Natural killer cell (primary cell): ENCODE results near the gene WASHC2C. TPM values are rescaled to one million over a fixed set of nuclear protein-coding genes. Genes with fewer than 3 reads are reported as not detected.
"Not testable (repeated sequence)": the region's sequence is repeated elsewhere in the genome, so short reads cannot be mapped to it uniquely, and the experiment has no call there.

ENCODE experiments used
- ATAC-seq, 3 donors: fragments of 150-1000 bp in 2 of 3; fragments of 200-7000 bp in 1 of 3; cut with Tn5 transposase; 1 replicate in 1 of 3; 2 replicates in 2 of 3; pipeline ENCODE4 v1.10.0; 2021; ENCODE audit warnings: mild to moderate bottlenecking in 2 of 3, moderate library complexity in 2 of 3
- DNase-seq, 2 donors: peaks; one replicate each; pipeline versions ENCODE4 v3.0.0 to v3.0.0-alpha.2; 2013 to 2021; ENCODE audit warnings: mixed read lengths in 1 of 2
- H3K27ac ChIP-seq: one replicate; pipeline ENCODE4 v1.5.1; 2013; ENCODE audit warnings: mild to moderate bottlenecking, low read length
- H3K27me3 ChIP-seq: one replicate; pipeline ENCODE4 v1.6.1; 2013; ENCODE audit warnings: low read length; ENCODE audit not compliant: control insufficient read depth, insufficient read depth
- H3K36me3 ChIP-seq: one replicate; pipeline ENCODE4 v1.6.1; 2013; ENCODE audit warnings: low read length; ENCODE audit not compliant: control insufficient read depth, insufficient read depth
- H3K4me1 ChIP-seq: one replicate; pipeline ENCODE4 v1.6.1; 2013; ENCODE audit warnings: low read length; ENCODE audit not compliant: control insufficient read depth, insufficient read depth
- H3K4me3 ChIP-seq: one replicate; pipeline ENCODE4 v1.5.1; 2013; ENCODE audit warnings: low read length
- H3K9me3 ChIP-seq: one replicate; pipeline ENCODE4 v1.6.1; 2013; ENCODE audit warnings: low read length; ENCODE audit not compliant: control insufficient read depth, insufficient read depth
- H3K27ac Mint-ChIP-seq, 2 donors: one replicate each; pipeline ENCODE4 v1.8.0; 2022; ENCODE audit warnings: mild to moderate bottlenecking in 2 of 2, mixed read lengths in 2 of 2, moderate library complexity in 1 of 2
- H3K27me3 Mint-ChIP-seq, 2 donors: one replicate each; pipeline ENCODE4 v1.8.0; 2022; ENCODE audit warnings: low read depth in 2 of 2, mixed read lengths in 2 of 2
- H3K36me3 Mint-ChIP-seq: one replicate; pipeline ENCODE4 v1.8.0; 2022; ENCODE audit warnings: mixed read lengths
- H3K4me1 Mint-ChIP-seq, 2 donors: one replicate each; pipeline ENCODE4 v1.8.0; 2022; ENCODE audit warnings: mixed read lengths in 2 of 2
- H3K4me3 Mint-ChIP-seq: one replicate; pipeline ENCODE4 v1.8.0; 2022; ENCODE audit warnings: mild to moderate bottlenecking, moderate library complexity, mixed read lengths
- H3K9me3 Mint-ChIP-seq, 2 donors: one replicate each; pipeline ENCODE4 v1.8.0; 2022; ENCODE audit warnings: mixed read lengths in 2 of 2
- WGBS: methylation state at CpG from one replicate; pipeline ENCODE4 v1.1.7; 2013; ENCODE audit warnings: missing lambda C conversion rate; ENCODE audit not compliant: insufficient coverage; 5-methylcytosine and 5-hydroxymethylcytosine counted together
- intact Hi-C: fragments of 100-400 bp; cut with micrococcal nuclease; formaldehyde crosslinking; loops from one replicate; pipeline ENCODE4 v1.14.2; 2022
- total RNA-seq, 4 donors: library from RNA; stranded (reverse); fragments of 120-200 nt in 1 of 4; gene quantifications; one replicate each; pipeline versions ENCODE4 v1.2.3 to v1.2.4, GENCODE V29; 2013 to 2022
- TF ChIP-seq, protein P1 (sequence below): fragments of 200-600 bp; IDR thresholded peaks from one replicate; pipeline ENCODE4 v1.8.0; 2022; ENCODE audit warnings: antibody characterized with exemption

The WASHC2C gene
- total RNA-seq, 3 donors from 2014 or later (not counting 1 experiment from before 2014, with no cell fraction given) = 57.4 to 63.1 (median 57.8) TPM

GRCh38 chr10:45817130-45817859, 90.2 kb downstream of the WASHC2C start:
- H3K4me1 Mint-ChIP-seq = no peaks in the 10 kb centered on the region
- Histone ChIP-seq H3K9me3 (no peaks in the 10 kb centered on the region), H3K27me3 (no peaks in the 10 kb centered on the region), H3K27ac (no peak overlapping the region), H3K4me1 (no peaks in the 10 kb centered on the region), H3K4me3 (no peak overlapping the region), H3K36me3 (no peaks in the 10 kb centered on the region)
- TF ChIP-seq, protein P1, sequence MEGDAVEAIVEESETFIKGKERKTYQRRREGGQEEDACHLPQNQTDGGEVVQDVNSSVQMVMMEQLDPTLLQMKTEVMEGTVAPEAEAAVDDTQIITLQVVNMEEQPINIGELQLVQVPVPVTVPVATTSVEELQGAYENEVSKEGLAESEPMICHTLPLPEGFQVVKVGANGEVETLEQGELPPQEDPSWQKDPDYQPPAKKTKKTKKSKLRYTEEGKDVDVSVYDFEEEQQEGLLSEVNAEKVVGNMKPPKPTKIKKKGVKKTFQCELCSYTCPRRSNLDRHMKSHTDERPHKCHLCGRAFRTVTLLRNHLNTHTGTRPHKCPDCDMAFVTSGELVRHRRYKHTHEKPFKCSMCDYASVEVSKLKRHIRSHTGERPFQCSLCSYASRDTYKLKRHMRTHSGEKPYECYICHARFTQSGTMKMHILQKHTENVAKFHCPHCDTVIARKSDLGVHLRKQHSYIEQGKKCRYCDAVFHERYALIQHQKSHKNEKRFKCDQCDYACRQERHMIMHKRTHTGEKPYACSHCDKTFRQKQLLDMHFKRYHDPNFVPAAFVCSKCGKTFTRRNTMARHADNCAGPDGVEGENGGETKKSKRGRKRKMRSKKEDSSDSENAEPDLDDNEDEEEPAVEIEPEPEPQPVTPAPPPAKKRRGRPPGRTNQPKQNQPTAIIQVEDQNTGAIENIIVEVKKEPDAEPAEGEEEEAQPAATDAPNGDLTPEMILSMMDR = no peak
- DNase-seq (no peak), ATAC-seq (no peak)
- H3K27me3 Mint-ChIP-seq = no peaks in the 10 kb centered on the region
- H3K4me3 Mint-ChIP-seq = no peak overlapping the region
- WGBS = 92% methylated on average over 7 of the region's 7 CpGs
- no peaks in the 10 kb centered on the region for H3K36me3 Mint-ChIP-seq
- H3K9me3 Mint-ChIP-seq = no peaks in the 10 kb centered on the region
- intact Hi-C loops = no loop called here
- no peak overlapping the region for H3K27ac Mint-ChIP-seq

DNA sequence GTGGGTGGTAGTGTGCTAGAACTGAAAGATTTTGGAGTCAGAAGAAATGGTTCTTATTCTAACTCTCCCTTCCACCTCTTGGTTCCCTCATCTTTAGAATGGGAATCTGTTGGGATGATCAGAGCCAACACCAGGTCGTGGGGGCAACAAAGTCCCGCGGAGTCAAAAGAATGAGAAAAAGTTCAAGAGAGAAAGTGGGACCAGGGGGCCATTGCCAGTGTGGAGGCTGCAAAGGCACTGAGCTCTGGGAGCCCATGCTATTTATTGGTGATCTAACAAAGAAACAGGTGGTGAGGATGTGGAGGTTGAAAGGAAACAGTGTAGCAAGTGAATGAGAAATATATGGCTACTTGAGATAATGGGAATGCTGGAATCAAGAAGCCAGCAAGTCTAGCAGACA, 90.8 kb downstream of the WASHC2C start:
- H3K36me3 Mint-ChIP-seq = no peaks in the 10 kb centered on the region
- ATAC-seq = no peak
- H3K4me1 Mint-ChIP-seq = no peaks in the 10 kb centered on the region
- DNase-seq = no peak
- H3K27ac Mint-ChIP-seq = no peak overlapping the region
- WGBS = 90% methylated on average over 3 of the region's 3 CpGs
- Histone ChIP-seq H3K4me1 (no peaks in the 10 kb centered on the region), H3K27ac (no peak overlapping the region), H3K9me3 (no peaks in the 10 kb centered on the region), H3K36me3 (no peaks in the 10 kb centered on the region), H3K27me3 (no peaks in the 10 kb centered on the region), H3K4me3 (no peak overlapping the region)
- intact Hi-C loops = no loop called here
- TF ChIP-seq, protein P1 = no peak
- no peaks in the 10 kb centered on the region for H3K9me3 Mint-ChIP-seq
- no peak overlapping the region for H3K4me3 Mint-ChIP-seq
- no peaks in the 10 kb centered on the region for H3K27me3 Mint-ChIP-seq

DNA sequence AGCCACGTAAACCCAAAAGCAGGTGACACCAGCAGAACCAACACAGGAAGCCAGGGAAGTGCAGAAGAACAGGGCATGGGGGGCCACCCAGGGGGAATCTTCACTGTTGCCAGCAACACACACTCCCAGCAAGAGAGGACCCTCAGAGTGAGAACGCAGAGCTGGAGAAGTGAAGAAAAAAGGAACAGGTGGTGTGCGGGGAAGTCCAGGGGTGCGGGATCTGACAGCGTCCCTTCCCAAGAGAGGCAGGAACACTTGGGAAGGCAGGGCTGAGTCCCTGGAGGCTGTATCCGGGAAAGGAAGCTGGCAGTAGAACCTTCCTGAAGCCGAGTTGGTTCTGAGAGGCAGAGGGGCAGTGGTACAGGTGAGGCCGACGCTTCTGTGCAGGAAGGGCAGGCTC, 92.5 kb downstream of the WASHC2C start:
- no peaks in the 10 kb centered on the region for H3K4me1 Mint-ChIP-seq

DNA sequence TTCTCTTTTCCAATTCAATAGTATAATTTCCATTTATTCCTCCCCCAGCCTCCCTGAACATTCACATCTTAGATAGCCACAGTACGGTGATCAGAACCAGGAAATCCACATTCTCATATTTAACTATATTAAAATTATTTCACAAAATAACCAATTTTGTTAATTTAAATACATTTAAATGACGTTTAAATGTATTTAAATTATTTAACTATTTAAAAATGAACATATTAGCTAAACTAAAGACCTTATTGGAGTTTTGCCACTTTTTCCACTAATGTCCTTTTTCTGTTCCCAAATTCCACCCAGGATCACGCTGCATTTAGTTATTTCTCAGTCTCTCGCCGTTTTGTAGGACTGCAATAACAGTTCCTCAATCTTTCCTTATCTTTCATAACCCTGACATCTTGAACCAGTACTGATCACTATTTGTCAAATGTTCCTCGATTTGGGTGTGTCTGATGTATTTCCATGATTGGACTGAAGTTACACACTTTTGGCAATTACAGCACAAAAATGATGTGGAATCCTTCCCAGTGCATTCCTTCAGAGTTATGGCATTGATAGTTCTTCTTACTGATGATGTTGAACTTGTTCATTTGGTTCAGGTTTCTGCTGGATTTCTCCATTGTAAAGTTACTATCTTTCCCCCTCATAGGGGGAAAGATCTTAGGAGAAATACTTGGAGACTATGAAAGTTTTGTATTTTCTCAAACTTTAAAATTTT, 93.2 kb downstream of the WASHC2C start:
- H3K9me3 Mint-ChIP-seq, H3K36me3 ChIP-seq, H3K27me3 ChIP-seq, DNase-seq, intact Hi-C loops, H3K36me3 Mint-ChIP-seq, H3K9me3 ChIP-seq, H3K4me3 ChIP-seq, H3K27ac Mint-ChIP-seq, H3K27ac ChIP-seq, H3K4me1 Mint-ChIP-seq, H3K27me3 Mint-ChIP-seq, ATAC-seq, H3K4me1 ChIP-seq, H3K4me3 Mint-ChIP-seq: not testable (repeated sequence)
- 80% methylated on average over 4 of the region's 6 CpGs for WGBS

More for the DNA sequence above, 92.5 kb downstream of the WASHC2C start:
- Histone ChIP-seq H3K9me3 (no peaks in the 10 kb centered on the region), H3K27me3 (no peaks in the 10 kb centered on the region), H3K27ac (no peak overlapping the region), H3K4me1 (no peaks in the 10 kb centered on the region), H3K4me3 (no peak overlapping the region), H3K36me3 (no peaks in the 10 kb centered on the region)
- Mint-ChIP-seq H3K27ac (no peak overlapping the region), H3K9me3 (no peaks in the 10 kb centered on the region), H3K27me3 (no peaks in the 10 kb centered on the region), H3K4me3 (no peak overlapping the region), H3K36me3 (no peaks in the 10 kb centered on the region)
- intact Hi-C loops = no loop called here
- DNase-seq = no peak
- TF ChIP-seq, protein P1 = no peak
- no peak for ATAC-seq
- WGBS = 75% methylated on average over 9 of the region's 9 CpGs

GRCh38 chr10:45822918-45823317, 95.9 kb downstream of the WASHC2C start:
- H3K9me3 Mint-ChIP-seq, H3K36me3 ChIP-seq, H3K4me1 ChIP-seq, H3K27ac ChIP-seq, H3K4me3 Mint-ChIP-seq, ATAC-seq, H3K27ac Mint-ChIP-seq, H3K36me3 Mint-ChIP-seq, intact Hi-C loops, H3K27me3 Mint-ChIP-seq, H3K27me3 ChIP-seq, H3K4me3 ChIP-seq, H3K4me1 Mint-ChIP-seq, DNase-seq, H3K9me3 ChIP-seq: not testable (repeated sequence)
- WGBS = 70% methylated on average over 2 of the region's 2 CpGs
